ENCODE measurements around the gene CCDC91.

CCDC91 gene

GRCh38 chr12:28164644-28165275, 25.5 kb upstream of the CCDC91 start:
- Histone ChIP-seq H3K4me1 (ENCODE audit: control insufficient read depth in 1 of 2, insufficient read depth in 2 of 2, low read length in 2 of 2) (no peaks in the 10 kb centered on the region), H3K27me3 (ENCODE audit: low read depth, low read length) (no peaks in the 10 kb centered on the region), H3K36me3 (ENCODE audit: control insufficient read depth in 1 of 2, insufficient read depth in 2 of 2, low read length in 2 of 2) (no peaks in the 10 kb centered on the region), H3K4me3 (ENCODE audit: low read depth in 1 of 2, low read length in 2 of 2) (no peak overlapping the region), H3K9me3 (ENCODE audit: control insufficient read depth in 1 of 2, low read length in 2 of 2) (no peaks in the 10 kb centered on the region), H3K27ac (ENCODE audit: low read length) (no peak overlapping the region)

DNA sequence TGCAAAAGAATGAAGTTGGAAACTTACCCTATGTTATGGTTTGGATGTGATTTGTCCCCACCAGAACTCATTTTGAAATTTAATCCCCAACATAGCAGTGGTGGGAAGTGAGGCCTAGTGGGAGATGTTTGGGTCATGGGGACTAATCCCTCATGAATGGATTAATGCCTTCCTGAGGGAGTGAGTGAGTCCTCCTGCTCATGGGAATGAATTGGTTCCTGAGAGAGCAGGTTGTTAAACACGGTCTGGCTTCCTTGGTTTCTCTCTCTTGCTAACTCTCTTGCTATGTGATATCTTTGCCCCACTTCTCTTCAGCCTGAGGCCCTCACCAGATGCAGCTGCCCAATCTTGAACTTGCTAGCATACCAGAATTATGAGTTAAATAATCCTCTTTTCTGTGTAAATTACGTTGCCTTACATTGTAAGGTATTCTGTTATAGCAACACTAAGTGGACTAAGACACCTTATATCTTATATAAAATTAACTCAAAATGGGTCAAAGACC, 22.2 kb upstream of the CCDC91 start:
- Histone ChIP-seq H3K27ac (ENCODE audit: low read length) (no peak overlapping the region), H3K27me3 (ENCODE audit: low read depth, low read length) (no peaks in the 10 kb centered on the region), H3K9me3 (ENCODE audit: control insufficient read depth in 1 of 2, low read length in 2 of 2) (no peaks in the 10 kb centered on the region), H3K4me3 (ENCODE audit: low read depth in 1 of 2, low read length in 2 of 2) (no peak overlapping the region), H3K36me3 (ENCODE audit: control insufficient read depth in 1 of 2, insufficient read depth in 2 of 2, low read length in 2 of 2) (no peaks in the 10 kb centered on the region), H3K4me1 (ENCODE audit: control insufficient read depth in 1 of 2, insufficient read depth in 2 of 2, low read length in 2 of 2) (no peaks in the 10 kb centered on the region)

DNA sequence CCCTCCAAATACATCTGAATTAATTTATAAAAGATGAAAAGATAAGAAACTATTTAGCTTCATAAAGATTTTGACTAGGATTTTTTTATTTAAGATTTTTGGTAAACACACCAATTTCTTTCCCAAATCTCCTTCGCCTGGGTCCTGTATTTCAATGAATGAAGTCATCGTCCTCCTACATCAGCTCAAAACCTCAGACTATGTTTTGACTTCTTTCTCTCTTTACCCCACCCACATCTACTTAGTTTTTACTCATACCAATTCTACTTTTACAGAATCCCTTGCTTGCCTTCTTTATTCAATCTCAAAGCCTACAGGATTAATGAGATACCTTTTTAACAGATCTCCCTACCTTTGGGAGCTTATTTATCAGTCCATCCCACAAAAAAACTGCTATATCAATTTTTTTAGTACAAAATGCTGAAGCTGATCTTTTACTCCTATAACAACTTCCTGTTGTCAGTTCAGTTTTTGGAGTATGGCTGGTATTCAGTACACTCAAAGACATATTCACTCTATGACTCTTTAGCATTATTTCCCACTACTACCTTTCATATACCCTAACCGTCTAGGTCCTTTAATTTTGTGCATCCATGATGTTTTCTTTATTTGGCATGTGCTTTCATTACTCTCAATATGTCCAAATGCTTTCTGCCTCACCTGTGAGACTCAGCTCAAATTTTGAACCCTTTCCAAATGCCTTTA, 18.7 kb upstream of the CCDC91 start:
- no peak overlapping the region for H3K4me3 ChIP-seq (ENCODE audit: low read depth in 1 of 2, low read length in 2 of 2)
- H3K36me3 ChIP-seq (ENCODE audit: control insufficient read depth in 1 of 2, insufficient read depth in 2 of 2, low read length in 2 of 2): no peaks in the 10 kb centered on the region
- no peaks in the 10 kb centered on the region for H3K27me3 ChIP-seq (ENCODE audit: low read depth, low read length)
- H3K4me1 ChIP-seq (ENCODE audit: control insufficient read depth in 1 of 2, insufficient read depth in 2 of 2, low read length in 2 of 2): no peaks in the 10 kb centered on the region
- no peaks in the 10 kb centered on the region for H3K9me3 ChIP-seq (ENCODE audit: control insufficient read depth in 1 of 2, low read length in 2 of 2)
- no peak overlapping the region for H3K27ac ChIP-seq (ENCODE audit: low read length)

- no peaks in the 10 kb centered on the region for H3K36me3 ChIP-seq (ENCODE audit: control insufficient read depth in 1 of 2, insufficient read depth in 2 of 2, low read length in 2 of 2)
- H3K27ac ChIP-seq (ENCODE audit: low read length): no peak overlapping the region
- no peak overlapping the region for H3K4me3 ChIP-seq (ENCODE audit: low read depth in 1 of 2, low read length in 2 of 2)
- H3K27me3 ChIP-seq (ENCODE audit: low read depth, low read length): no peaks in the 10 kb centered on the region
- no peaks in the 10 kb centered on the region for H3K9me3 ChIP-seq (ENCODE audit: control insufficient read depth in 1 of 2, low read length in 2 of 2)
- no peaks in the 10 kb centered on the region for H3K4me1 ChIP-seq (ENCODE audit: control insufficient read depth in 1 of 2, insufficient read depth in 2 of 2, low read length in 2 of 2)
Observed at GRCh38 chr12:28172434-28173030, 17.7 kb upstream of the CCDC91 start.

DNA sequence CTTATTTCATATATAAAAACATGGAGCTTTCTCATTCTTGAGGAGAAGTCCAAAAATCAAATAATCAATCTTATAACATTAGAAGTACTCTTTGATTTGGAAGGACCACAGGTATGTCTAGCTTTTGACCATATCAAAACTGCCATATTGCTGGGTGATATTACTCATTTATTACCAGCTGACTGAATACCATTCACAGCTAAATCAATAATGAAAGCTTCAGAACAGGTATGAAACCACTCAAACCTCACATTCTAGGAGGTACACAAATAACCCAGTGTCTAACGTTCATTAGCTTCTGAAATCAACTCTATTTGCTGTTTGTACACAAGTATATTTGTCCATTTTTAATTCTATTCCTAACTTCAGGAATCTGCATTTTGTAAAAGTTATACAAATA, 16.8 kb upstream of the CCDC91 start:
- no peak overlapping the region for H3K27ac ChIP-seq (ENCODE audit: low read length)
- H3K36me3 ChIP-seq (ENCODE audit: control insufficient read depth in 1 of 2, insufficient read depth in 2 of 2, low read length in 2 of 2): no peaks in the 10 kb centered on the region
- no peaks in the 10 kb centered on the region for H3K4me1 ChIP-seq (ENCODE audit: control insufficient read depth in 1 of 2, insufficient read depth in 2 of 2, low read length in 2 of 2)
- no peaks in the 10 kb centered on the region for H3K9me3 ChIP-seq (ENCODE audit: control insufficient read depth in 1 of 2, low read length in 2 of 2)
- H3K4me3 ChIP-seq (ENCODE audit: low read depth in 1 of 2, low read length in 2 of 2): no peak overlapping the region
- no peaks in the 10 kb centered on the region for H3K27me3 ChIP-seq (ENCODE audit: low read depth, low read length)

DNA sequence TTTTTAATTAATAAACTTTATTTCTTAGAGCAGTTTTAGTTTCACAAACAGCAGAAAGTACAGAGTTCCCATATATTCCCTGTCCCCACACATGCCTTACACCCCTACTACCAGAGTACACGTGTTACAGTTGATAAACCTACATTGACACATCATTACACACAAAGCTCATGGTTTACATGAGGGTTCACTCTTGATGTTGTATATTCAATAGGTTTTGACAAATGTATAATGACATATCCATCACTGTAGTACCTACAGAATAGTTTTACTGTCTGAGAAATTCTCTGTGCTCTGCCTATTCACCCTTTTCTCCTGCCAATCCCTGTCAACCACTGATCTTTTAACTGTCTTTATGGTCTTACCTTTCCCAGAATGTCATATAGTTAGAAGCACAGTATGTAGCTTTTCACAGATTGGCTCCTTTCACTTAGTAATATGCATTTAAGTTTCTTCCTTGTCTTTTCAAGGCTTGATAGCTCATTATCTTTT, 15.1 kb upstream of the CCDC91 start:
- H3K36me3 ChIP-seq (ENCODE audit: control insufficient read depth in 1 of 2, insufficient read depth in 2 of 2, low read length in 2 of 2): no peaks in the 10 kb centered on the region
- H3K27me3 ChIP-seq (ENCODE audit: low read depth, low read length): no peaks in the 10 kb centered on the region

DNA sequence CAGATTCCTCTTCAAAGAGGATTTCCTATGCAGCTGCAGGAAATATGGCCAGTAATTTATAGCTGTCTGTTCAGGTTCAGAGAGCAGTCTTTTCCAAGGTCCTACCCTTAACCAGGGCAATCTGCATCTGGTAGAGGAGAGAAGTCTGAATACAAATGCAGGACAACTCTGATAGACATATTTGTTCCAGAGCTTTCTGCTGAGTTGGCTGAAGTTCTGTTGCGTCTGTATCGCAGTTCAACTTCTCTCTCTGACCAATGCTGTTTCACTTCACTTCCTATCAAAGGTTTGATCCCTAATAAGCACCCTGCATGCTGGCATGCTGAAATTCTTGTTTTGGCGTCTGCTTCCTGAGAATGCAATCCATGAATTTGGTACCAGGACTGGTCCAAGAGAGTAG, 14.0 kb upstream of the CCDC91 start:
- H3K4me3 ChIP-seq (ENCODE audit: low read depth in 1 of 2, low read length in 2 of 2): no peak overlapping the region
- no peak overlapping the region for H3K27ac ChIP-seq (ENCODE audit: low read length)
- H3K4me1 ChIP-seq (ENCODE audit: control insufficient read depth in 1 of 2, insufficient read depth in 2 of 2, low read length in 2 of 2): no peaks in the 10 kb centered on the region
- no peaks in the 10 kb centered on the region for H3K9me3 ChIP-seq (ENCODE audit: control insufficient read depth in 1 of 2, low read length in 2 of 2)
- no peaks in the 10 kb centered on the region for H3K27me3 ChIP-seq (ENCODE audit: low read depth, low read length)
- no peaks in the 10 kb centered on the region for H3K36me3 ChIP-seq (ENCODE audit: control insufficient read depth in 1 of 2, insufficient read depth in 2 of 2, low read length in 2 of 2)

More for the DNA sequence above, 15.1 kb upstream of the CCDC91 start:
- Histone ChIP-seq H3K9me3 (ENCODE audit: control insufficient read depth in 1 of 2, low read length in 2 of 2) (no peaks in the 10 kb centered on the region), H3K4me3 (ENCODE audit: low read depth in 1 of 2, low read length in 2 of 2) (no peak overlapping the region), H3K27ac (ENCODE audit: low read length) (no peak overlapping the region), H3K4me1 (ENCODE audit: control insufficient read depth in 1 of 2, insufficient read depth in 2 of 2, low read length in 2 of 2) (no peaks in the 10 kb centered on the region)

DNA sequence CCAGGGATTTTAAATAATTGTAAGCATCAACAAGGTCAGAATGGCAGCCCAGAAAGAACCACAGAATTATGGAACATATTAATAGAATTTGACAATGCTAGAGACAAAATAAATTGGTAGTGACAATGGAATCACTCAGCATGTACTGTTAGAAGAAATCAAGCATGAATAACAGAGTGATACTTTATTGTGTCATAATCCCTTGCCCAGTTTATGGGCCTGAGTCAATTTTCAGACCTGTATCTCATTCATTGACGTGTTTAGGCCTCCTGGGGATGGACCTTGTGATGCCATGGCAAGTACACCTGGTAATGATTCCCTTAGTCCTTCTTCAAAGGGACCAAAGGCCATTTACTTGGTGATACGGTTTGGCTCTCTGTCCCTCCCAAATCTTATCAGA, 12.8 kb upstream of the CCDC91 start:
- Histone ChIP-seq H3K36me3 (ENCODE audit: control insufficient read depth in 1 of 2, insufficient read depth in 2 of 2, low read length in 2 of 2) (no peaks in the 10 kb centered on the region), H3K9me3 (ENCODE audit: control insufficient read depth in 1 of 2, low read length in 2 of 2) (no peaks in the 10 kb centered on the region), H3K4me3 (ENCODE audit: low read depth in 1 of 2, low read length in 2 of 2) (no peak overlapping the region), H3K4me1 (ENCODE audit: control insufficient read depth in 1 of 2, insufficient read depth in 2 of 2, low read length in 2 of 2) (no peaks in the 10 kb centered on the region), H3K27ac (ENCODE audit: low read length) (no peak overlapping the region), H3K27me3 (ENCODE audit: low read depth, low read length) (no peaks in the 10 kb centered on the region)

GRCh38 chr12:28177905-28178304, 12.4 kb upstream of the CCDC91 start:
- Histone ChIP-seq H3K4me1 (ENCODE audit: control insufficient read depth in 1 of 2, insufficient read depth in 2 of 2, low read length in 2 of 2) (no peaks in the 10 kb centered on the region), H3K27me3 (ENCODE audit: low read depth, low read length) (no peaks in the 10 kb centered on the region), H3K4me3 (ENCODE audit: low read depth in 1 of 2, low read length in 2 of 2) (no peak overlapping the region), H3K27ac (ENCODE audit: low read length) (no peak overlapping the region), H3K36me3 (ENCODE audit: control insufficient read depth in 1 of 2, insufficient read depth in 2 of 2, low read length in 2 of 2) (no peaks in the 10 kb centered on the region), H3K9me3 (ENCODE audit: control insufficient read depth in 1 of 2, low read length in 2 of 2) (no peaks in the 10 kb centered on the region)

DNA sequence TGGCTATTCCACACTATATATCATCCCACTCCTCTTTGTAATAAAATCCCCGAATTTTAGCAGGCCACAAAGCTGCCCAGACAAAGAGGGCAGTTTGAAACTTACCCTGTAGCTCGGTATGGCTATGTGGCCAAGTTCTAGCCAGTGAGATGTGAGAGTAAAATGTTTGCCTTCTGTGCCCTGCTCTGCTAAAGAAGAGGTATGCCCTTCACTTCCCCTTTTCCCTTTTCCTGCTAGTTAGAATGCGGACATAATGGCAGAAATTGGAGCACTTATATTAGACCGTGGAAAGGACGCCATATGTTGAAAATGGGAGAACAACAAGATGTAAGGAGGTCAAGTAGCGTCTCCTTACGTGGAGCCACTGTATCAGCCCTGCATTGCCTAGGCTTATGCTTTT, 11.5 kb upstream of the CCDC91 start:
- no peaks in the 10 kb centered on the region for H3K9me3 ChIP-seq (ENCODE audit: control insufficient read depth in 1 of 2, low read length in 2 of 2)
- H3K27me3 ChIP-seq (ENCODE audit: low read depth, low read length): no peaks in the 10 kb centered on the region
- no peaks in the 10 kb centered on the region for H3K36me3 ChIP-seq (ENCODE audit: control insufficient read depth in 1 of 2, insufficient read depth in 2 of 2, low read length in 2 of 2)
- no peak overlapping the region for H3K4me3 ChIP-seq (ENCODE audit: low read depth in 1 of 2, low read length in 2 of 2)
- no peak overlapping the region for H3K27ac ChIP-seq (ENCODE audit: low read length)
- H3K4me1 ChIP-seq (ENCODE audit: control insufficient read depth in 1 of 2, insufficient read depth in 2 of 2, low read length in 2 of 2): no peaks in the 10 kb centered on the region

DNA sequence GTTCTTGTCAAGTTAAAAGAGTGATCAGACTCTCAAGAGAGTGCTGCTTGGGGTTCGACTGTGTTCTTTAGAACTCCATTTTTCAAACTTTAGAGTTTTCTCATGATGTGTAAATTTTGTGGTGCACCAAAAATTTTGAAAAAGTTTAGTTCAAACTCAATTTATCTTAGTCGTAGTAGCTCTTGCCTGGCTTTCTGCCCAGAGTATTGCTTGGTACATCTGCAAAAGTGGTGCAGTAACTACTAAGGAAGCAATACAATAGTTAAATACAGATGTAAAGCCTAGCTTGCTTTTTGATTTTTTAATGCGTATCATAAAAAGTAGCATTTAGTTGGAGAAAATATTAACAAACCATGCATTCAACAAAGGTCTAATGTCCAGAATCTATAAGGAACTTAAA, 9.5 kb upstream of the CCDC91 start:
- Histone ChIP-seq H3K4me3 (ENCODE audit: low read depth in 1 of 2, low read length in 2 of 2) (no peak overlapping the region), H3K27me3 (ENCODE audit: low read depth, low read length) (no peaks in the 10 kb centered on the region), H3K27ac (ENCODE audit: low read length) (no peak overlapping the region), H3K9me3 (ENCODE audit: control insufficient read depth in 1 of 2, low read length in 2 of 2) (no peaks in the 10 kb centered on the region), H3K36me3 (ENCODE audit: control insufficient read depth in 1 of 2, insufficient read depth in 2 of 2, low read length in 2 of 2) (no peaks in the 10 kb centered on the region), H3K4me1 (ENCODE audit: control insufficient read depth in 1 of 2, insufficient read depth in 2 of 2, low read length in 2 of 2) (no peaks in the 10 kb centered on the region)
